Stimulated activated CD8-positive, alpha-beta memory T cell treated with anti-CD3 and anti-CD28 coated beads, Interleukin-4, amount 100 ng/mL, for 48 hours (primary cell): ENCODE results near the gene TMEM41B.
"Not testable (repeated sequence)": the region's sequence is repeated elsewhere in the genome, so short reads cannot be mapped to it uniquely, and the experiment has no call there.

ENCODE experiments used
- DNase-seq: peaks from one replicate; pipeline ENCODE4 v3.0.0-alpha.2; 2020

The TMEM41B gene

GRCh38 chr11:9304178-9304577 lies 10.2 kb downstream of the TMEM41B start:
- DNase-seq: no peak

- no peak for DNase-seq
These were observed 11.9 kb downstream of the TMEM41B start for GRCh38 chr11:9302448-9302847.

- no peak for DNase-seq
These were observed 12.7 kb downstream of the TMEM41B start for GRCh38 chr11:9301720-9302119.

- DNase-seq: no peak
These were observed 20.7 kb downstream of the TMEM41B start for GRCh38 chr11:9293646-9294045.

GRCh38 chr11:9285850-9286587 lies 28.4 kb downstream of the TMEM41B start:
- DNase-seq: no peak

GRCh38 chr11:9280655-9281301 lies 33.6 kb downstream of the TMEM41B start:
- peak; percentile 65 for DNase-seq

- DNase-seq: no peak
These were observed 37.2 kb downstream of the TMEM41B start for GRCh38 chr11:9277176-9277575.

DNA sequence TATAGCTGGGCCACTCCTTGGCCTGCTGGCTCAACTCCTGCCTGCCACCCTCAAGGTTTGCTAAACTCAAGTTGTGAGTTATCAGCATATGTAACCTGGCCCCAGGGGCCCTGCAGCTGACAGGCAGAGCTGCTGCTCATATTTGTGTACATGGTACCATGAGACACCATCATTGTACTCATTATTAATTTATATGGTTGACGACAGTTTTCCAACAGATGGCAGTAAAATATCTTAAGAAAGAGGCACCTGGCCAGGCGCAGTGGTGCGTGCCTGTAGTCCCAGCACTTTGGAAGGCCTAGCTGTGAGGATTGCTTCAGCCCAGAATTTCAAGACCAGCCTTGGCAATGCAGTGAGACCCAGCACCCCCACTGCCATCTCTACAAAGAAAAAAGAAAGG lies 37.8 kb downstream of the TMEM41B start:
- no peak for DNase-seq

DNA sequence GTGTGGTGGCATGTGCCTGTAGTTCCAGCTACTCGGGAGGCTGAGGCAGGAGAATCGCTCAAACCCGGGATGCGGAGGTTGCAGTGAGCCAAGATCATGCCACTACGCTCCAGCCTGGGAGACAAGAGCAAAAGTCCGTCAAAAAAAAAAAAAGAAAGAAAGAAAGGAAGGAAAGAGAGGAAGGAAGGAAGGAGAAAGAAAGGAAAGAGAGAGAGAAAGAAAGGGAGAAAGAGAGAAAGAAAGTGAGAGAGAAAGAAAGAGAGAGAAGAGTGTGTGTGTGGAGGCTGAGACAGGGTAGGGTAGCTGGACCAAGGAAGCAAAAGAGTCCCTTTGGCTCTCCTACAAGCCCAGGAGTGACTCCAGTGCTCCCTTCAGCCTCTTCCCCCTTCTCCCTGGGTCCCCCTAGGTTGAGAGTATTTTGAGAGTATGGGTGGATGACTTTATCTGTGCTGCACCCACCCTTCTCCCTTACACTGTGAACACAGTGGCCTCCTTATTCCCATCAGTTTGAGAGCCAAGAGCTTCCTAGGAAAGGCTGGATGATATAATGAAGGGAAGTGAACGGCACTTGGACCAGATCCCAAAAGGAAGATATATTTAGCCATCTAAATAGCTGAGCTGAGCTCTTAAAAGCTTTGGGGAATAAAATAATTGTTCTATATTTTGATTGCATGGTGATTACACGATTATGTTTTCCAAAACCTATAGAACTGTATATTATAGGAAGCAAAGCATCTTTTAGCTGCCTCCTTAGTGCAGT lies 39.7 kb downstream of the TMEM41B start:
- DNase-seq: no peak

- DNase-seq: no peak
These were observed 40.7 kb downstream of the TMEM41B start for GRCh38 chr11:9273376-9274336.

DNA sequence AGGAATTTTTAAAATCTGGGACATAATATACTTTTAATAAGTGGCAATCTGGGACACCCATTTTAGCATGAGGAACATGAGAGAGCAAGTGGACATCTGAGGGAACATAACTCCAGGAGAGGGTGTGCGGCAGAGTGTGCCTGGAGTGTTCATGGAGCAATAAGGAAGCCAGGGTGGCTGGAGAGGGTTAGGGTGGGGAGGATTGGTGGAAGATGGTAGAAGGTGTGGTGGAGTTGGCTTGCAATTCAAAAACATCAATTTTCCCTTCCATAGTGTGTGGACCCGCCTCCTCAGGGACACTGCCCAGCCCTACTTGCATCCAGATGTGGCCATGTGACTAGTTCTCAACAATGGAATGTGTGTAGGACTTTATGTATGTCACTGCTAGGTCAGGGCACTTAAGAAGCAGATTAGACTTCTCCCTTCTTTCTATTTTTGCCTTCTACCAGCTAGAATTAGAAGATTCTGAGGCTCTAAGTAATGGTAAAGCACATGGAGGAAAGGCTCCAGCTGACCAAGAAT lies 44.8 kb downstream of the TMEM41B start:
- no peak for DNase-seq

- no peak for DNase-seq
These were observed 46.7 kb downstream of the TMEM41B start for GRCh38 chr11:9267680-9268079.

DNA sequence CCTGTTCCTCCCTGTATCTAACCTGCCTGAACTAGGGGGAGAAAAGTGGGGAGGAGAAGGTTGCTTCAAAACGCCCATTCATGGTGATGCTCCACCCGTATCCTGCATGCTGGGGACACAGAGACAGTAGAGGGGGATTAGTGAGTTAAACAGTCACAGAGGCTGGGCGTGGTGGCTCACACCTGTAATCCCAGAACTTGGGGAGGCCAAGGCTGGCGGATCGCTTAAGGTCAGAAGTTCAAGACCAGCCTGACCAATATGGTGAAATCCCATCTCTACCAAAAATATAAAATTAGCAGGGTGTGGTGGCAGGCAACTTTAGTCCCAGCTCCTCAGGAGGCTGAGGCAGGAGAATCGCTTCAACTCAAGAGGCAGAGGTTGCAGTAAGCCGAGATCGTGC lies 47.5 kb downstream of the TMEM41B start:
- DNase-seq: no peak

DNA sequence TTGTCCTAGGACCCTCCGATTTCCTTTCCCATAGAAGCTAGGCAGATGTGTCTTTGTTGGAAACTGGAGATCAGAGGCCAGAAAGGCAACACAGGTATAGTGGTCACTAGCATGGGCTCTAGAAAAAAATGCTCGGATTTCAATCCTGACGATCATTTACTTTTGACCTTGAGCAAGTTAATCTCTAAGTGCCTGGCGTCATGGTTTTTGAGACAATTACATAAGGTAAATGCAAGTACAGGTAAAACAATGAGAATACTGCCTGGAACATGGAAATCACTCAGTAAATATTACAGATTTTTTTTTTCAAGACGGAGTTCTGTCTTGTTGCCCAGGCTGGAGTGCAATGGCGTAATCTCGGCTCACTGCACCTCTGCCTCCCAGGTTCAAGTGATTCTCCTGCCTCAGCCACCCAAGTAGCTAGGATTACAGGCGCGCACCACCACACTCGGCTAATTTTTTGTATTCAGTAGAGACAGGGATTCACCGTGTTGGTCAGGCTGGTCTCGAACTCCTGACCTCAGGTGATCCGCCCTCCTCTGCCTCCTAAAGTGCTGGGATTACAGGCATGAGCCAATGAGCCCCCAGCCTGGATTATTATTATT lies 48.2 kb downstream of the TMEM41B start:
- no peak for DNase-seq

DNA sequence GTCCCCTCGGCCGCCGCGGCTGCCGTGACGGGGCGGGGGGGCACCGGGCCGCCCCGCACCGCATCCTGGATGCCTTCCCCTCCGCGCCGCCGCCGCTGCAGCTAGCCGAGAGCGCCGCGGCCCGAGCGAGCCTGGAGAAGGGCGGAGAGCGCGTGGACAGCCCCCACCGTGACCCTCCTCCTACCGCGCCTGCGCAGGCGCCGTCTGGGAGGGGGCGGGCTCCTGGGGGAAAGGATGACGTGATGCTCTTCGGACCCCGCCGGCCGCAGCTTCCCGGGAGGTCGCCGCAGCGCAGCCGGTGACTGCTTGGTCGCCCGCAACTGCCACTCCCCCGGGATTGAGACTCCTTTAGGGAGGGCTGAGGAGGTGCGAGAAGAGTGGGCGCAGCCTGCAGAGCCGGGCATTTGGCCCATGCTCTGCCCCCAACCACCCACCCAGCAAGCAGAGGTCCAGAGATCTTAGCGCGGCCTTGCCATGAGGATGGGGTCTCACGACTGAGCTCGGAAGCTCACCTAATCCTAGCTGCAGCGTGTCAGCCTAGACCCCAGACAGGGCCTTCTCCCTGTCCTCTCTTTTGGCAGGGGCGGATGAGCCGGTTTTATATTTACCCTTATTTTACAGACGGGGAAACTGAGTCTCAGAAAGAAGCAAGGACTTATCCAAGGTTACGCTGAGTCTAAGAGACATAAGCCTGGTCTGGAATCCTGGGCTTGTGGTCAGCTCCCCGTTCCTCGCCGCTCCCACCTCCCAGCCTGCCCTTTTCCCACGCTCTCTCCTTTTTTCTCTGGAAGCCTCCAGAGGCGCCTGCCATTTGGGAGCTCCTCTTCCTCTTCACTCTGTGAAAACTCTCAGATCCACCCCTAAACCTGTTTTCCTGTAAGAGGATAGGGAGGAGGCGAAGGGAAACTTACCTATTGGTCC lies 48.9 kb downstream of the TMEM41B start, which contains the start of gene DENND5A:
Gene DENND5A, minus strand, starts transcription at position 140 of the 921 bp plus-strand sequence. CDS start 281 bp downstream, outside the sequence.
- peak; percentile 77 for DNase-seq

GRCh38 chr11:9264316-9265210 lies 49.8 kb downstream of the TMEM41B start:
- peak; percentile 65 for DNase-seq

- peak; percentile 59 for DNase-seq
These were observed 50.5 kb downstream of the TMEM41B start for GRCh38 chr11:9263840-9264315.

DNA sequence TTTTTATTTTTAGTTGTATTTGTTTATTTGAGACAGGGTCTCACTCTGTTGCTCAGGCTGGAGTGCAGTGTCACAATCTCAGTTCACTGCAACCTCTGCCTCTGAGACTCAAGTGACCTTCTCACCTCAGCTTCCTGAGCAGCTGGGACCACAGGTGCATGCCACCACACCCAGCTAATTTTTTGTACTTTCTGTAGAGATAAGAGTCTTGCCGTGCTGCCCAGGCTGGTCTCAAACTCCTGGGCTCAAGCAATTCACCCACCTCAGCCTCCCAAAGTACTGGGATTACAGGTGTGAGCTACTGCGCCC lies 53.6 kb downstream of the TMEM41B start:
- not testable (repeated sequence) for DNase-seq

DNA sequence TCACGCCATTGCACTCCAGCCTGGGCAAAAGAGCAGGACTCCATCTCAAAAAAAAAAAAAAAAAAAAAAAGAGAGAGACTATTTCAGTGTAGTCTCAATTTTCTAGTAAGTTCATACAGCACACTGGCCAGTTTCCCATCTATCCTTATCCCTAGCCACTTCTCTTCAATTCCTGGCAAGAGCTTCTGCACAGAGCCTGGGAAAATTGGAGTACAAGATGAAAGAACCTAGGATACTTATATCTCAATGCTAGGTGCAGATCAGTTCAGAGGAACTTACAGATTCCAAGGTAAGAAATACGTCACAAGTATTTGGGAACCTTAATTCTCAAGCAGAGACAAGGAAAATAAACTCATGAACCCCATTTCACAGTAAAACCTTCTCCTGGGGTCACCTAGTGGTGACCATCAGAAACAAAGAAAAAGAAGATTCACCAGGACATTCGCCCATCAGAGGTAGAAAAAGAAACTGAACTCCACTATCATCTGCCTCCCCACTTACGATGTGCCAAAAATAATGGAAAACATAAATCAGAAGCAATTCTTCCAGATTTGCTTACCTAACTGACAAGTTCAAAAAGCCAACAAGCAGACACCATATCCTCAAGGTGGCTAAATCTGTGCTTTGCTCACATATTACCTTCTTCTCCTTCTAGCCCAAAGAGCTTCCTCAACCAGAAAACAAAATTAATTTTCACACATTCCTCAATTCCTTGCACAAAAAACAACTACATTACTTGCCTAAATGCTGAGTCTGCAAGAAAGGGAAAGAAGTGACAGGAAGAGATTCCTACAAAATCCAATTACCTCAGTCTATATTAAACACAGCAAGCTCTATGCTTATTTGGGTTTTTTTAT lies 54.2 kb downstream of the TMEM41B start:
- DNase-seq: no peak
